ENCODE results near the gene CD83.
A peak's percentile ranks its signal among the peaks of the same experiment; 100 is the strongest.

Gene CD83, protein sequence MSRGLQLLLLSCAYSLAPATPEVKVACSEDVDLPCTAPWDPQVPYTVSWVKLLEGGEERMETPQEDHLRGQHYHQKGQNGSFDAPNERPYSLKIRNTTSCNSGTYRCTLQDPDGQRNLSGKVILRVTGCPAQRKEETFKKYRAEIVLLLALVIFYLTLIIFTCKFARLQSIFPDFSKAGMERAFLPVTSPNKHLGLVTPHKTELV

DNA sequence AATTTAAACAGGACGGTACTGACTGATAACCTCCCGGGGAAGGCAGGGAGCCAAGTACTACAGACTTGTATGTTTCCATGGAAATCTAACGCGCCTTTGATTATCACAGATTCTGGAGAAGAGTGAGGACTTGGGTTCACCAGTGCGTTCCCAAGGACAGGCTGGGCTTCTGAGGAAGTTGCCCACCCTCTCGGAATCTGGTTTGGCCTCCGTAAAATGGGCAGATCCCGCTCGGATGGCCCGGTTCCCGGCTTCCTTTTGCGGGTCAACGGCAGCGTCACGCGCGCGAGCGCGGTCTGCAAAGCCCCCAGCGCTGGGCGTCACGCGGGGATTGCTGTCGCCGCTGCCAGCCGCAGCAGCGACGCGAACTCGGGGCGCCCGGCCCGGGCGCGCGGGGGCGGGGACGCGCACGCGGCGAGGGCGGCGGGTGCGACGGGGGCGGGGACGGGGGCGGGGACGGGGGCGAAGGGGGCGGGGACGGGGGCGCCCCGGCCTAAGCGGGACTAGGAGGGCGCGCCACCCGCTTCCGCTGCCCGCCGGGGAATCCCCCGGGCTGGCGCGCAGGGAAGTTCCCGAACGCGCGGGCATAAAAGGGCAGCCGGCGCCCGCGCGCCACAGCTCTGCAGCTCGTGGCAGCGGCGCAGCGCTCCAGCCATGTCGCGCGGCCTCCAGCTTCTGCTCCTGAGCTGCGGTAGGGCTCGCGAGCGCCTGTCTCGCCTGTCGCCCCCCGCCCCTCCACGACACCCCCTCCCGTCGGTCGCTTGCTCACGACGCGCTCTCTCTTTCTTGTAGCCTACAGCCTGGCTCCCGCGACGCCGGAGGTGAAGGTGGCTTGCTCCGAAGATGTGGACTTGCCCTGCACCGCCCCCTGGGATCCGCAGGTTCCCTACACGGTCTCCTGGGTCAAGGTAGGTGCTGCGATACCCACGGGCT, at the start of gene CD83:
Gene CD83, plus strand, starts transcription at position 615 of the 933 bp plus-strand sequence. Its CDS starts 40 bp downstream, at position 655.
- DNase-seq: peak; percentile 71

DNA sequence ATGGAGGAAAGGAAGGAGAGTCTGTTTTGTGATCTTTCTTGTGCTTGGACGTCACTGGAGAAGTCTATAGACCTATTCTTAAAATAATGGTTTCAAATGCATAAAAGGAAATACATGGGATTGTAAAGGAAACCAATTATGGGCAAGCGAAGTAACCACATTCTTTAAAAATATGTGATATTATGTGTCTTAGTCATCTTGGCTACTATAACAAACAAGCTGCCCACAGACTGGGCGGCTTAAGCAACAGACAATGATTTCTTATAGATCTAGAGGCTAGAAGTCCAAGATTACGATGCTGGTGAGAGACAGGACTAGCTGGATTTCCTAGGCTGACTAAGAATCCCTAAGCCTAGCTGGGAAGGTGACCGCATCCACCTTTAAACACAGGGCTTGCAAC, 49.4 kb upstream of the CD83 start:
- DNase-seq: peak; percentile 61

DNA sequence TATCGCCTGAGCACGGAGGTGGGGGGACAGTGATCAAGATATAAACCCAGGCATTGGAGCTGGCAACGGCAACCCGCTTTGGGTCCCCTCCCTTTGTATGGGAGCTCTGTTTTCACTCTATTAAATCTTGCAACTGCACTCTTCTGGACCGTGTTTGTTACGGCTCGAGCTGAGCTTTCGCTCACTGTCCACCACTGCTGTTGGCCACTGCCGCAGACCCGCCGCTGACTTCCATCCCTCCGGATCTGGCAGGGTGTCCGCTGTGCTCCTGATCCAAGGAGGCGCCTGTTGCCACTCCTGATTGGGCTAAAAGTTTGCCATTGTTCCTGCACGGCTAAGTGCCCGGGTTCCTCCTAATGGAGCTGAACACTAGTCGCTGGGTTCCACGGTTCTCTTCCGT, 48.9 kb upstream of the CD83 start:
- DNase-seq: no peak

DNA sequence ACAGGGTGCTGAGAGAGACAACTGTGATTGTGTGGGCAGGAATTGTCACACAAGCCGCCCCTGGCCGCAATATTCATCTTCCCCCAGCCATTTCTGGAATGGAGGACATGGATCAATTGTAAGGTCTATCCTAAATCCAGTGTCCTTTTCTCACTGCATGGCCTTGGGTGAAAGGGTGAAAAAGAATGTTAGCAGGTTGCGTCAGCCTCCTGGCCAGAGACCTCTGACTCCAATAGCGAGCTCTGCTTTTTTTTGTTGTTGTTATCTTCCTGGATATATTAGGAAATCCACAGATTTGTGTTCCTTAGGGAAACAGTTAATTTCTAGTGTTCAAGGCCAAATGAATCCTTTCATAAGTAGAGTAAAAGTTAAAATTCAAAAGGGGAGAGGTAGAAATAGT, 47.1 kb upstream of the CD83 start:
- no peak for DNase-seq

DNA sequence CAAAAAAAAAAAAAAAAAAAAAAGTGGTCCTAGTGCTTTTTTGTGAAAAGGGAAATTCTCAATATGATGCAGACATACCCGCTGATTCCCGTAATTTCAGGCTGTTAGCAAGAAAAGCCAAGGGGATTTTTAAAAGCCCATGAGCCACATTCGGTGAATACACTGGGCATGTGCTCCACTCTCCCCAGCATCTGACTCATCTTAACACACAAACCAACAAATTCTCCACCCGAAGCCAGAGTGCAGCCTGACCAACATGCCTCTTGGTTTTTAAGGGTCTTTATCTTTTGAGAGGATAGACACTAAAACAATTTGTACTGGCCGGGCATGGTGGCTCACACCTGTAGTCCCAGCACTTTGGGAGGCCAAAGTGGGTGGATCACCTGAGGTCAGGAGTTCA, 45.5 kb upstream of the CD83 start:
- DNase-seq: no peak

DNA sequence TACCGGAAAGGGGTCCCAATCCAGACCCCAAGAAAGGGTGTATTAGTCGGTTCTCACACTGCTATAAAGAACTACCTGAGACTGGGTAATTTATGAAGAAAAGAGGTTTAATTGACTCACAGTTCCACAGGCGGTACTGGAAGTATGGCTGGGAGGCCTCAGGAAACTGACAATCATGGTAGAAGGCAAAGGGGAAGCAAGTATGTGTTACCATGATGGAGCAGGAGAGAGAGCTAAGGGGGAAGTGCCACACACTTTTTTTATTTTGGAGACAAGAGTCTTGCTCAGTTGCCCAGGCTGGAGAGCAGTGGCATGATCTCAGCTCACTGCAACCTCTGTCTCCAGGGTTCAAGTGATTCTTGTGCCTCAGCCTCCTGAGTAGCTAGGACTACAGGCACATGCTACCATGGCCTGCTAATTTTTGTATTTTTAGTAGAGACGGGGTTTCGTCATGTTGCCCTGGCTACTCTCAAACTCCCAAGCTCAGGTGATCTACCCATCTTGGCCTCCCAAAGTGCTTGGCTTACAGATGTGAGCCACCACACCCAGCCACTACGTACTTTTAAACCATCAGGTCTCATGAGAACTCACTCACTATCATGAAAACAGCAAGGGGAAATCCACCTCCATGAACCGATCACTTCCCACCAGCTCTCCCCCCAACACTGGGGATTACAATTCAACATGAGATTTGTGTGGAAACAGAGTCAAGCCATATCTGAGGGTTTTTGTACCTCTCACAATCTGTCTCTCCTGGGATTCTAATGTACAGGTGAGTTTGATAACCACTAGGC, 43.8 kb upstream of the CD83 start:
- DNase-seq: peak; percentile 17

DNA sequence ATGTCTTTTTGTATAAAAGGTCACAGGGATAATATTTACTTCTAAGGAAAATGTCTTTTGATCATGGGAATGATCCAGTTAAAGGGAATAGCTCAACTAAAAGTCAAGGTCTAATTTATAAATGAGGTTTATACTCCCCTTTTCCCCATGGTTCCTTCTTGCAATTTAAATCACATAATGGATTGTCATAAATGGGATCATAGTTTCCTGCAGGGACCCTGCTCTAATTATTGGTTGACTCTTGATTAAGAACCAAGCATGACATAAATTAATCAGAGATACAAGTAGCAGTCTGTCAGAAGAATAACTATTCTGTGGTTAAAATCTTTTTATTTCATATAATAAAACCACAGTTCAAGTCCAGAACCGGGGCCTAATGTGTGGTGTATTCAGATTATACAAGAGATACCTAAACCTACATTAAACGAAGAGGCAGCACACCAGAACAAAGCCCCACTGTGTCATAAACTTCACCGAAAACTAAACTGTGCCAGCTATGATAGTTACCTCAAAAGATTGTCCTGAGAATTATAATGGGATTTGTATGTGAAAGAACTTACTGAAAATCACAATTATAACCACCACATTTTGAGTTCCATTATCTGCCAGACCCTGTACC, 43.0 kb upstream of the CD83 start:
- DNase-seq: no peak

DNA sequence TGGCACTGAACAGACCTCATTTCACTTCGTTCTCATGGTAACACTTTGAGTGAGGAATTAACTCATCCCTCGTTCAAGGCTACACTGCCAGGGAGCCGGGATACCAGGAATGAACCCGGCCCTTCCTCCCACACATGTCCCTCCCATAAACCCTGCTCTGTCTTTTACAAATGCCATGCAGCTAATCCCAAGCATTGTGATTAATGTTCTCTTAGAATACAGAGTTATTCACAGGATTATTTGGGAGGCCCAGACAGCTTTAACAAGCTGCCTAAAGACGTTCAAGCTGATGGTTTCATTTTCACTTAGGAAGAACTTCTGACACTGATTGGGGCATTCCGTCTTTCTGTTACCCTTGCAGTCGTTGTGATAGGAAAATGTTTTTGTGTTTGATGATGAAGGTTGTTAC, 42.5 kb upstream of the CD83 start:
- peak; percentile 11 for DNase-seq

DNA sequence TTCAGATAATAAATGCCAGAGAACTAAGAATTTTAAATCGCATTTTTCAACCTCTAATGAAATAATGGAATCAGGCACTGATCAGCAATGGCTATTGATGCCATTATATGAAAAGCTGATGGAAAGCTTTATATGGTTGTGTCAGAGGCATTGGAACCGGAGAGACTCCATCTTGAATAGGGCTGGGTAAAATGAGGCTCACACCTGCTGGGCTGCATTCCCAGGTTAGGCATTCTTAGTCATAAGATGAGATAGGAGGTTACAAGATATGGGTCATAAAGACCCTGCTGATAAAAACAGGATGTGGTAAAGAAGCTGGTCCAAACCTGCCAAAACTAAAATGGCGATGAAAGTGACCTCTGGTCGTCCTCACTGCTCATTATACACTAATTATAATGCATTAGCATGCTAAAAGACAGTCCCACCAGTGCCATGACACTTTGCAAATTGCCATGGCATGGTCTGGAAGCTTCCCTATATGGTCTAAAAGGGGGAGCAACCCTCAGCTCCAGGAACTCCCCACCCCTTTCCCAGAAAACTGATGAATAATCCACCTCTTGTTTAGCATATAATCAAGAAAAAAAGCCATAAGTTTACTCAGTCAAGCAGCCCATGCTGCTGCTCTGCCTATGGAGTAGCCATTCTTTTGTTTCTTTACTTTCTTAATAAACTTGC, 40.2 kb upstream of the CD83 start:
- no peak for DNase-seq

DNA sequence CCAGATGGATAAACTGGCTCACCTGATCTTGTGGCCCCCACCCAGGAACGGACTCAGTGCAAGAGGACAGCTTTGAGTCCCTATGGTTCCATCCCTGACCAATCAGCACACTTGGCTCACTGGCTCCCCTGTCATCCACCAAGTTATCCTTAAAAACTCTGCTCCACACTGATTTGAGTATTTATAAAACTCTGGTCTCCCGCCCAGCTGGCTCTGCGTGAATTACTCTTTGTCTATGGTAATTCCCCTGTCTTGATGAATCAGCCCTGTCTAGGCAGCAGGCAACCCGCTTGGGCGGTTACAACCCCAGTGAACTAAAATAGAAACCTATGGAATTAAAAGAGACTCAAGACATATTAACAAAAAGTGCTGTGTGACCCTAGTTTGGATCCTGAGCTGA, 38.1 kb upstream of the CD83 start:
- DNase-seq: no peak

DNA sequence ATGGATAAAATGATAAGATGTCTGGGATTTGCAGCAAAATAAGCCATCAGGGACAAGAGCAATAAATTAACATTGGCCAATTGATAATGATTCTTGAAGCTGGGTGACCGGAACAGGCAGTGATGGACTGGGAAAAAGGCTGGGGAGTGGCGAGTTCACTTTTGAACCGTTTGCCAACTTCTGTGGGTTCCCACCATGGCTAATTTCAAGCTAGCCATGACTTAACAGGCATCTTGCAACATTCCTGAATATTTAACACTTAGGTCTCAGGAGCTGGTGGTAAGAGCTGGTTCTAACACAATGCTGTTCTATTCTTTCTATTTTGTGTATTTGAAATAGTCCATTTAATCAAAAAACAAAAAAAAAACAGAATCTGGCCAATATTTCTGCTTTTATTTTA, 37.6 kb upstream of the CD83 start:
- no peak for DNase-seq

DNA sequence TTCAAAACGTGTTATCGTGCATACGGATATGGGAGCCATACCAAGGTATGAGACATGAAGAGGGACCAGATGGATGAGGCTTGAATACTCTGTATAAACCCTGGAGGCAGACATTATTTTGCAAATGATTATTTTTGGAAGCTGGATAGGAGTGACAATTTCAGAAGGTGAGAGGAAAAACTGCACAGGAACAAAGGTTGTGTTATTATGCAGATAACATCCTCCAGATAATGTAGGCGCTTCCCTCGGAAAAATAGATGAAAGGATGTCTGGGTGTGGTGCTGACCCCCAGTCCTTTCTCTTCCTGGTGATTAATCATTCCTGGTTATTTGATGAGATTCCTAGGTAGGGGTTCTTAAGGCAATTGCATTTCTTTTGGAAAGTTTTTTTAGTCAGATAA, 36.4 kb upstream of the CD83 start:
- no peak for DNase-seq

DNA sequence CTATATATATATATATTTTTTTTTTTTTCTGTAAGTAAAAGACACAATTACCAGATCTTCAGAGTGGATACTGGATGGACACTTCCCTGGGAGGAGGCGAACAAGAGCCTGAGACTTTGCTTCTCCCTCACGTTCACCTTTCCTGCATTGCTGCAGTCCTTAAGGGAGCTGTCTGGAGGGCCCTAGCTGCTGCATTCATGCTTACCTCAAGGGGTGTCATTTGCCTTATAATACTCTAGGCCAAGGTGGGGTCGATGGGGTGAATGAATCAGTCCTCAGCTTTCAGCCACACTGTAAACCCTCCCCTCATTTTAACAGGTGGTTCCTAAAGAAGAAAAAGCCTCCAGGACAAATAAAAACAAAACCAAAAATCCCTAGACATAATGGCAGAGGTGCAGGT, 34.8 kb upstream of the CD83 start:
- no peak for DNase-seq

DNA sequence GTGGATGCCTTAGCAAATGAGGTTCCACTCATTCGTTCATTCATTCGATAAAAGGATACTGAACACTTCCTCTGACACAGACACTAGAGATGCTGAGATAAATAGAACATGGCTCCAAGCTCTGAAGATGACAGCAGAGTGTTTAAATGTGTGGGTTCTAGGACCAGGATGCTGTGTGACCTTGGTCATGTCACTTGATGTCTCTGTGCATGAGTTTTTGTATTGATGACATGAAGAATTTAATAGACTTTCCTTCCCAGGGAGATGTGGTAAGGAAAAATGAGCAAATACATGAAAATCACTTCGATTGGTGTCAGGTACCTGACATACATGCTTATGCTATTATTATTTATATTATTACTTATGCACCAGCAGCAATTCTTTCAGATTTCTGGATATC, 34.3 kb upstream of the CD83 start:
- no peak for DNase-seq

DNA sequence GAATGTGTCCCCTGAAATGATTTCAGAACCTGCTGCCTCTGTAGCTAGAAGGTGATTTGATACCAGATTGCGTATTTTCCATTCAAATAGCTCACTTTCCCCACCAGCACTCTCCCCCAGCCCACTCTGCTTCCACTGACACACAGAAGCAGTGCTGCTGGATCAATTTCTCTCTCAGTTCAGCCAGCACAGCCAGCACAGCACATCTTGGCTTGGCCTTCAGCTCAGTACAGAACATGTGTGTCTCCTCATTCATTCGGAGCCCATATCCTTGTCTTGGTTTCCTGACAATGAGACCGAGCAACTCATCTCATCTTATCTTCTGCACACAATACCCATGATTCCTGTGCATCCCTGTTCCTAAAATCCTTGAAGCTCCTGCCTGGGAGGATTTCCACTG, 33.8 kb upstream of the CD83 start:
- no peak for DNase-seq

DNA sequence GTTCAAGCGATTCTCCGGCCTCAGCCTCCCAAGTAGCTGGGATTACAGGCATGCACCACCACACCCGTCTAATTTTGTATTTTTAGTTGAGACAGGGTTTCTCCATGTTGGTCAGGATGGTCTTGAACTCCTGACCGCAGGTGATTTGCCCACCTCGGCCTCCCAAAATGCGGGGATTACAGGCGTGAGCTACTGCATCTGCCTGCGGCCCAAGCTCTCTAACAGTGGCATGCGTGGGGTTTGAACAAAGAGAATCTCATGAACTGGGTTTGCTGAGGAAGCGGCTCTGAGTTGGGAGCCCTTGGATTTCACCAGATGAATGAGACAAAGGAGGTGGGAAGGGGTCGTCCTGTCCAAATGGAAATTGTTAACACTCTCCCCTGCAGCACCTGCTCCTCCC, 33.2 kb upstream of the CD83 start:
- DNase-seq: no peak

DNA sequence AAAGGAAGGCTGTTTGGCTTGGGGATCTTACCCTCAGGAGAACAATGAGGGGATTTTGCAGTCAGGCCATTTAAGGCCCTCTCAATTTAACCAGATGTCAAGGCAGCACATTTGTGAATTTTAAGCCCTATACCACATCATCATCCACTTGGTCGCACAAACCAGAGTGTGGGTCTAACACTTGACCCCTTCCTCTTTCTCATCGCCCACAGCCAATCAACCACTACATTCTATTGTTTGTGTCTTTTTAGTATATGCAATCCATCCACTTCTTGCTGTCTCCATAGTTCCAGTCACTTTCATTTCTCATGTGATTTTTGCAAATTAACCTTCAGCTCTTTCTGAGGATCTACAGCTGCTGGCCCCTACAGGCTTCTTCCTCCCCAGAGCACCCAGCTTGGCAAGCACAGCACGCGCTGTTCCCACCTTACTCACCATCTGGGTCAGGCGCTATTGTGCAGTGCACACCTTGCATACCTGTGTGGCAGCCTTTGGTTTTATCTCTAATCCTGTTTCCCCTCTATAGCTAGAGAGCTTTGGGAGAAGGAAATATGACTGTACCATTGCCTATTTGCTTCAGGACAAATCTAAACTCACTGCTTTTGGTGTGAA, 32.3 kb upstream of the CD83 start:
- peak; percentile 81 for DNase-seq

DNA sequence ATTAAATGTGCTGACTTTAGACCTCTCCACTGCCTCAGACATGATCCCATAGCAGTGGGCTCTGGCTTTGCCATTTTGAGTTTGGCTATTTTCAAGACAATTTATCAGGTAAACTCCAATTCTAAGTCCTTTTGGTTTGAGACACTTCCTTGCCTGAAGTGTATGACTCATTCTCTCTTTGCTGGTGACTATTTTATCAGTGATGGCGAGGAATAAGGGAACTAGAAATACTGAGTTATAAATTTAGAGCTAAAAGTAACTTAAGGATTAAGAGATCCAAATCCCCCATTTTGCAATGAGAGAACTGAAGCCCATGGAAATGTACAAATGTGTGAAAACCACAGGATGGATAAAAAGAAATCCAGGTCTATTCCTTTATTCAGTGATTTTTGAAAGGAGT, 30.9 kb upstream of the CD83 start:
- DNase-seq: peak; percentile 65

DNA sequence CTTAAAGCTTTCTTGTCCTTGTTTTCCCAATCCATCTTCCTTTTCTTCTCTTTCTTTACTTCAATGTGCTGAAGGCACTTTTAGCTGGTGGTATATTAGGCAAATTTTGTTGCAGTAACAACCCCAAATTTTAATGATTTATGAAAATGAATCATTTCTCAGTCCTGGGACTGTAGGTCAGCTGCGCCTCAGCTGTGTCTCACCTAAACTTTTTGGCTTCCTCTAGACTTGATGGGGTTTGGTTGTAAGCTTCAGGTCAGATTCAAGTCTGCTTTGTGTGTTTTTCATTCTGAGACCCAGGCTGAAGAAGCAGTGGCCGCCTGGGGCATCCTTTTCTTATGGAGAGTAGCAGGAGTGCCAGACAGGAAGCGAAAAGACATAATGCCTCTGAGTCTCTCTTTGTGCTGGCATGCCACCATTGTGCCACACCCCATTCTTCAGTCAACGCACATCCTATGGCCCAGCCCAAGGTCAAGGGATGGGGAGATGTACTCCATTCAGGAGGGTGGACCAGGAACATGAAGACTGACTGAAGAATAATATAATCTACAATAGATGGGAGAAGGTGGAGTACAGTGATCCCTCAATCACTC, 28.9 kb upstream of the CD83 start:
- DNase-seq: no peak

DNA sequence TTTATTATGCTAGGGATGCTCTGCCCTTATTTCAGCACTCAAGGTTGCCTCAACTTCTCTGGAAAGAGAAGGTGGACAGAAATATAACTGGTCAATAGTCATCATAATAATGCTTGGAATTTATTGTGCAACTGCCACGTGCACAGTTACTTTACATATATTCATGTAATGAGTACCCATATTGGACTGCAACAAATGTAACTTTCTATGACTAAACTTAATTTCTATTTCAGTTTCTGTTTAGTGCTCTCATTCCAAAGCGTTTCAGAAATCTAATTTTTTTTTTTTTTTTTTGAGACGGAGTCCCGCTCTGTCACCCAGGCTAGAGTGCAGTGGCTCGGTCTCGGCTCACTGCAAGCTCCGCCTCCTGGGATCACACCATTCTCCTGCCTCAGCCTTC, 28.3 kb upstream of the CD83 start:
- peak; percentile 31 for DNase-seq

DNA sequence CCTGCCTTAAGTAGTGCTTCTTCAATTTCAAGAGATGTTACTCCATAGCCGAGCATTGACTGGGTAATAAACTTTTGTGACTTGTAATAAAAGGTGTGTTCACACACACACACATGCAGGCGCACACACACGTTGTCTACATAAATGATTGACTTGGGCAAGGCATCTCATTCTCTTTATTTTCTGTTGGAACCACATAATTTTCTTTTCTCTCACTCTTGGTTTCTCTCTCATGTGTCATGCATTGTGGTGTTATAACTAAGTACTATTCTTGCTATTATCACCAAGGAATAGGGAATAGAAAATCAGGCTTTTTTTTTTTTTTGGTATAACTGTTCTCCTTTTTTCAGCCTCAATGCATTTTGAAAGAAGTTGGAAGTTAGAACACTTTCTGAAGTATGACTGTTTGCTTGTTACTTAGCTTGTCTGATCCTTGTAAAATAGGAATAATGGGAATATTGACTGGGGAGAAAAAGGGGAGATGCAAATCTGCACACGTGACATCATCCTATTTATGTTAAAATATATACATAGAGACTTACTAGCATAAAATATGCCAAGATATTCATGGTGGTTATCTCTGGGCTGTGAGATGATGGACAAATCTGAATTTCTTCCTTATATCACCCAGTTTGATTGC, 26.1 kb upstream of the CD83 start:
- peak; percentile 82 for DNase-seq

Measured in MV-4-11 (cell line).